HEK293T (cell line): ENCODE measurements around the gene CIB4.

Experiments
- CTBP1 ChIP-seq: fragments of 450-650 bp; IDR thresholded peaks from 2 replicates; pipeline ENCODE4 v1.6.1; 2016; ENCODE audit warnings: borderline replicate concordance
- SP1 ChIP-seq: fragments of 450-650 bp; IDR thresholded peaks from 2 replicates; pipeline ENCODE4 v1.6.1; 2017
- TARDBP ChIP-seq: fragments of 450-650 bp; IDR thresholded peaks from 2 replicates; pipeline ENCODE4 v1.6.1; 2016
- ZNF384 ChIP-seq: fragments of 450-650 bp; IDR thresholded peaks from 2 replicates; pipeline ENCODE4 v1.6.1; 2016
- TF ChIP-seq, protein P1 (sequence below): fragments of 450-650 bp; IDR thresholded peaks from 2 replicates; pipeline ENCODE4 v1.6.1; 2016

DNA sequence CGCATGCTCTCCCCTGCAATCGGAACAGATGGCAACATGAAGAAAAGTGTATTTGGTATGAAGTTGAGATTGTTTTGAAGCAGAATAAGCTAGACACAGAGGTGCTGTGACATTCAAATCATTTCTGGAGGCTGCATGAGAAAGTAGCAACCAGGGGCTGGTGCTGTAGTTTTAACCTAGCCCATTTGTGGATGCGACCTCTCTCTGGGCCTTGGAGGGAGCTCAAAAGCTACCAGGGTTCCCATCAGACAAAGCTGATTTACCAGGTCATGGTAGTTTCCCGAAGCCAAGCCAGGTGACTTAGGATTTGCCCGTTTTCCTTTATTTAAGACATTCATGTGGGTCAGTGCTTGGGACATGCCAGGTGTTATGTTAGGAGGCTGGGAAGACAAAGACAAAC, 77.5 kb downstream of the CIB4 start:
- TF ChIP-seq, protein P1, sequence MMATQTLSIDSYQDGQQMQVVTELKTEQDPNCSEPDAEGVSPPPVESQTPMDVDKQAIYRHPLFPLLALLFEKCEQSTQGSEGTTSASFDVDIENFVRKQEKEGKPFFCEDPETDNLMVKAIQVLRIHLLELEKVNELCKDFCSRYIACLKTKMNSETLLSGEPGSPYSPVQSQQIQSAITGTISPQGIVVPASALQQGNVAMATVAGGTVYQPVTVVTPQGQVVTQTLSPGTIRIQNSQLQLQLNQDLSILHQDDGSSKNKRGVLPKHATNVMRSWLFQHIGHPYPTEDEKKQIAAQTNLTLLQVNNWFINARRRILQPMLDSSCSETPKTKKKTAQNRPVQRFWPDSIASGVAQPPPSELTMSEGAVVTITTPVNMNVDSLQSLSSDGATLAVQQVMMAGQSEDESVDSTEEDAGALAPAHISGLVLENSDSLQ: no peak
- TF ChIP-seq CTBP1 (no peak), SP1 (no peak), ZNF384 (no peak), TARDBP (no peak)
